Right lobe of liver (tissue), 6 donors: ENCODE results near the gene FARS2. TPM values are rescaled to one million over a fixed set of nuclear protein-coding genes. Genes with fewer than 3 reads are reported as not detected.

Source experiments
- ATAC-seq, 4 donors: fragments of 200-7000 bp; cut with Tn5 transposase; one replicate each; pipeline ENCODE4 v1.9.1; 2020; ENCODE audit warnings: mild to moderate bottlenecking in 4 of 4, moderate library complexity in 4 of 4
- DNase-seq, 3 donors: peaks; one replicate each; pipeline ENCODE4 v3.0.0-alpha.2; 2020
- H3K27ac ChIP-seq, 3 donors: fragments of 200-600 bp; one replicate each; pipeline ENCODE4 v1.8.0; 2022
- H3K27me3 ChIP-seq, 2 donors: fragments of 200-600 bp; one replicate each; pipeline ENCODE4 v1.8.0; 2022
- H3K36me3 ChIP-seq, 4 donors: fragments of 200-600 bp; sonication (generic) in 1 of 4; one replicate each; pipeline versions ENCODE4 v1.5.1 to v1.8.0; 2017 to 2022; ENCODE audit warnings: control low read depth in 1 of 4
- H3K4me1 ChIP-seq, 4 donors: fragments of 200-600 bp; sonication (generic) in 1 of 4; one replicate each; pipeline versions ENCODE4 v1.5.1 to v1.8.0; 2017 to 2022; ENCODE audit warnings: control low read depth in 1 of 4
- H3K4me3 ChIP-seq, 3 donors: fragments of 200-600 bp; one replicate each; pipeline ENCODE4 v1.8.0; 2022
- H3K9me3 ChIP-seq, 4 donors: fragments of 200-600 bp; sonication (generic) in 1 of 4; one replicate each; pipeline versions ENCODE4 v1.5.1 to v1.8.0; 2017 to 2022; ENCODE audit warnings: control low read depth in 1 of 4
- CTCF ChIP-seq, 4 donors: fragments of 200-600 bp in 3 of 4; fragments of 450-650 bp in 1 of 4; IDR thresholded peaks; one replicate each; pipeline versions ENCODE4 v1.5.1 to v1.8.0; 2016 to 2022; ENCODE audit warnings: antibody characterized with exemption in 4 of 4, mild to moderate bottlenecking in 2 of 4
- POLR2A ChIP-seq: fragments of 450-650 bp; IDR thresholded peaks from one replicate; pipeline ENCODE4 v1.6.1; 2017; ENCODE audit warnings: antibody characterized with exemption, mild to moderate bottlenecking
- WGBS: methylation state at CpG from one replicate; pipeline ENCODE4 v1.1.6; 2018; ENCODE audit warnings: low coverage, low lambda C conversion rate; ENCODE audit not compliant: insufficient coverage; ENCODE audit errors: missing lambda C conversion rate; 5-methylcytosine and 5-hydroxymethylcytosine counted together
- intact Hi-C, 2 donors: fragments of 100-400 bp; cut with DNase I; formaldehyde crosslinking; loops; one replicate each; pipeline versions ENCODE4 v1.11.2 to v1.14.1; 2022
- total RNA-seq, 6 experiments: library from RNA; depleted of rRNA in 2 of 6; stranded (reverse); fragments of >200 nt in 2 of 6; fragmentation: NEBNext Ultra II Directional in 3 of 6; extraction: Animal tissue kit (Norgen Biotek cat#: 25700) in 3 of 6; gene quantifications; one replicate each; pipeline versions ENCODE4 v1.1.0 to v1.2.4, GENCODE V29; 2016 to 2023
- donor health status: DM: no; HTN: yes; CAD: no.
- donor health status: DM: no; HTN: no; CAD: no.
- donor health status: DM: no; HTN: no; CAD: no.
- donor health status: DM: no; HTN: yes; CAD: no.
- donor health status: DM: no; HTN: yes; CAD: no.

Gene FARS2
- total RNA-seq, 6 experiments from 2014 or later = 7.2 to 12.9 (median 11.7) TPM

GRCh38 chr6:5677219-5678000, 416.1 kb downstream of the FARS2 start:
- TF ChIP-seq POLR2A (no peak), CTCF (IDR thresholded peaks at IDR 0.05) (no peak)
- Histone ChIP-seq H3K9me3 (no peaks in the 10 kb centered on the region), H3K4me3 (no peak overlapping the region), H3K27ac (no peak overlapping the region), H3K4me1 (no peaks in the 10 kb centered on the region), H3K36me3 (no peaks in the 10 kb centered on the region), H3K27me3 (no peaks in the 10 kb centered on the region)
- DNase-seq = no peak
- 80% methylated on average over 6 of the region's 6 CpGs for WGBS
- intact Hi-C loops = no loop called here
- ATAC-seq = no peak

- no peaks in the 10 kb centered on the region for H3K36me3 ChIP-seq
- 85% methylated on average over 1 of the region's 2 CpGs for WGBS
- H3K4me1 ChIP-seq = no peaks in the 10 kb centered on the region
- no peaks in the 10 kb centered on the region for H3K9me3 ChIP-seq
- TF ChIP-seq CTCF (IDR thresholded peaks at IDR 0.05) = no peak
- no peak for DNase-seq
- no peak for ATAC-seq
- intact Hi-C loops = no loop called here
- no peak overlapping the region for H3K4me3 ChIP-seq
- no peaks in the 10 kb centered on the region for H3K27me3 ChIP-seq
- H3K27ac ChIP-seq = no peak overlapping the region
Measured at GRCh38 chr6:5679270-5679669, 418.0 kb downstream of the FARS2 start.

- no peaks in the 10 kb centered on the region for H3K27me3 ChIP-seq
- no peaks in the 10 kb centered on the region for H3K9me3 ChIP-seq
- H3K36me3 ChIP-seq = no peaks in the 10 kb centered on the region
- 55% methylated on average over 4 of the region's 4 CpGs for WGBS
- H3K4me3 ChIP-seq = no peak overlapping the region
- DNase-seq = no peak
- no peak for ATAC-seq
- TF ChIP-seq CTCF (IDR thresholded peaks at IDR 0.05) (no peak), POLR2A (no peak)
- no peaks in the 10 kb centered on the region for H3K4me1 ChIP-seq
- intact Hi-C loops = no loop called here
- no peak overlapping the region for H3K27ac ChIP-seq
Measured at GRCh38 chr6:5679691-5680090, 418.4 kb downstream of the FARS2 start.

- Histone ChIP-seq H3K27ac (no peak overlapping the region), H3K4me3 (no peak overlapping the region), H3K9me3 (no peaks in the 10 kb centered on the region), H3K36me3 (no peaks in the 10 kb centered on the region), H3K27me3 (no peaks in the 10 kb centered on the region), H3K4me1 (no peaks in the 10 kb centered on the region)
- intact Hi-C loops = no loop called here
- ATAC-seq = no peak
- 92% methylated on average over 4 of the region's 5 CpGs for WGBS
- no peak for DNase-seq
- TF ChIP-seq CTCF (IDR thresholded peaks at IDR 0.05) = no peak
- no peak for TF ChIP-seq POLR2A
Measured at GRCh38 chr6:5680095-5680494, 418.8 kb downstream of the FARS2 start.
